ENCODE measurements around the gene NHLRC1.

Gene NHLRC1

DNA sequence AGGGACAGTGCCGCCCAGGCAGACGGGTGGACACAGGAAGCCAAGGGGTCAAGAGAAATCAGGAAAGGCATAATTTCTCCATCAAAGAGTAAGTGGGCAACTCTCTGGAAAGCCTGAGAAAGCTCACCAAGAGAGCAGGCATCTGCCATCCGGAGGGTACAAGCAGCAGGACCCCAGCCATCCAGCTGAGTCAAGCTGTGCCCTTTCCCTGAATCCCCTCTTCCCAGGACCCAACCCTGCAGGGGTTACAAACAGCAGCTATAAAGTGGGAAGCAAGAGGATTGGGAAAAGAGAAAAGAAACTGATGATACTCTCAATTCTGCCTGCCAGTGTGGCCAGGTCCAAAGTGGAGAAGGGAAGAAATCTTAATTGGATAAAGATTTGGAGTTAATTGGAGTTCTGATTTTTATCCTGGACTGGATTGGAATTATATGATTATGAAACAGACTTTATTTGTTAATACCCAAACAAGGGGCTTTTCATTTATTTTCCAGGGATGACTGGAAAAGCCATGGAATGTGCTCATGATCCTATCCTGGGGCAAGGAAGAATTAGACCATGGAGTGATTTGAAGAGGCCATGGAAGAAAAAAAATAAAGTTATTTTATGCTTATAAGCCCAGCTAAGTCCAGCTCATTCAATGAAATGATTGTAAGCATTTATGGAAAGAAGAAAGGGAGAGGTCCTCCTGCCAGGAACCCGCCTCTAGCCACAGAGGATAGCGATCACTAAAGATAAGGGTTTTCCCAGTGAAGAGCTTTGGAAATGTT, 34.9 kb downstream of the NHLRC1 start:
- DNase-seq (ENCODE audit: low spot score), result no peak

DNA sequence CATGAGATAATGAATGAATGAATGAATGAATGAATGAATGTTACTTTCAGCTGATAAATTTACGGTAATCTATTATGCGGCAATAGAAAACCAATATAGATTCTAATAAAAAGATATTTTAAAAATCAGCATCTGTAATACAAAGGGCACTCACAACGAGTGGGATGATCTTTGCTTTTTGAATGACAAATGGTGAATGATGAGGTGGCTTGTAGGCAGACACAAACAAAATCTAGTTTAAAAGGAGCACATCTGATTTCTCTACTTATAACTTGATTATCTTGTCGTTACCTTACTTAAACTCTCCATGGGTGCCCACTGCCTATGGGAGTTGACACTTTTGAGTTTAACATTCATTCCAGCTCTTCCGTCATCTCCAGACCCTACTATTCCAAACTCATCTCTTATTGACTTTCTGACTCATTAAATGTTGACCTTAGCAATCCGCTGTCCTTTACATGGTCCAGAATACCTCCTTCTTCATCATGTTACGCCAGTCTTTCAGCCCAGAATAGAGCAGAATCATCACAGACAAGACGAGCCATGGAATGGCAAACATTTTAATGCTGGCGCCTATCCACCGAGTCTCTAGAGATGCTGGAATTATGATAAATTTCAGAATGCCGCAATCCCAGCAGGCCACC, 41.3 kb downstream of the NHLRC1 start:
- DNase-seq (ENCODE audit: low spot score), result no peak

- DNase-seq (ENCODE audit: low spot score), result no peak
These were observed 41.9 kb downstream of the NHLRC1 start for GRCh38 chr6:18080544-18080943.

DNA sequence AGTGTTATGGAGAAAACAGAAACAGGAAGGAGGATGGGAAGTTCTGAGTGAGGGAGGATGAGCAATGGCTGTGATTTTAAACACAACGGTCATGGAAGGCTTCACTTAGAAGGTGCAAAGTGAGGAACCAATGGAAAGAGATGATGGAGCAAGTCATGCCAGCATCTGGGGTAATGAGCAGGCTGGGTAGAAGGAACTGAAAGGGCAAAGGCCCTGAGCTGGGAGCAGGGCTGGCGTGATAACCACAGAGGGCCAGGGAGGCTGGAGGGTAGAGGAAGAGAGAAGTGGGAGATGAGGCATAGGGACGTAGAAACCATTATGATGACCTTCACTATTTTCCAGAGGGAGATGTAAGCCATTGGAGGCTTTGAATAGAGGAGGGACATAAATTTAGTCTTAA, 43.6 kb downstream of the NHLRC1 start:
- no peak for DNase-seq (ENCODE audit: low spot score)

DNA sequence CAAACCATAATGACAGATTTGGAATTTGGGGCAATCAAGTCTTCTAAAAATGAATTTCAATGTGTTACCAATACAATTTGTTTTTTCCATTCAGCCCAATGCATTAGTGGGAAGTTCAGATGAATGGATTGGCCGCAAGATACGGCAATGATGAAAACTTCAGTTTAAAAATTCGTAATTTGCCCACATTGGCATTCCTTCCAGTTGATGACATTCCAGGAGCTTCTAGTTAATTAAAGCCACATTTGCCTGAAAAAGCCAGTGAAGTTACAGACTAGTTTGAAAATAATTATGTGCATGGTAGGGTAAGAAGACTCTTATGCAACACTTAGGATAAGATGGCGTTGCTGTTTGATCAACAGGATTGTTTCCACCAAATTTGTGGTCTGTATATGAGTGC, 46.2 kb downstream of the NHLRC1 start:
- DNase-seq (ENCODE audit: low spot score), result no peak

GRCh38 chr6:18072841-18073240, 49.6 kb downstream of the NHLRC1 start:
- DNase-seq (ENCODE audit: low spot score), result no peak

DNA sequence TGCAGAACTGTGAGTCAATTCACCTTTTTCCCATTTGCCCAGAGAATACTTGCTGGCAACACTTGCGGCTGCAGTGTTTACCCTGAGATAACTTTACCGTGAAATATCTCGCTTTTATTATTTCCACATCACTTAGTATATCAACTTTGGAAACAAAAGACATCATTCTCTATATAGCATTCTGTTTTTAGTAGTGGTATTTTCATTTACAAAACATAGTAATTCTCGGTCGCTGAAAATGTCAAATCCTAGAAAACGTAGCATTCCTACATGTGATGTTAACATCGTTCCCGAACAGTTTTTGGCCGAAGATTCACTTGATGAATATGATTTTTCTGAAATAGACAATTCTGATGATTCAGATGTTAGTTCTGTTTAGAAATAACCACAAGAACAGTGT, 52.0 kb downstream of the NHLRC1 start:
- no peak for DNase-seq (ENCODE audit: low spot score)
